ENCODE results near the gene ERI2.
"Not testable (repeated sequence)": the region's sequence is repeated elsewhere in the genome, so short reads cannot be mapped to it uniquely, and the experiment has no call there.

The ERI2 gene

GRCh38 chr16:20782470-20782869 is 23.8 kb downstream of the ERI2 start:
- TF ChIP-seq POLR2AphosphoS5 (IDR thresholded peaks at IDR 0.05; ENCODE audit: low read depth, low read length) (no peak), TAF1 (IDR thresholded peaks at IDR 0.05; ENCODE audit: borderline replicate concordance, low read depth, low read length) (no peak), POLR2A (IDR thresholded peaks at IDR 0.05; ENCODE audit: low read depth, low read length) (no peak)
- DNase-seq (ENCODE audit: insufficient read length) (no peak), FAIRE-seq (no peak)

DNA sequence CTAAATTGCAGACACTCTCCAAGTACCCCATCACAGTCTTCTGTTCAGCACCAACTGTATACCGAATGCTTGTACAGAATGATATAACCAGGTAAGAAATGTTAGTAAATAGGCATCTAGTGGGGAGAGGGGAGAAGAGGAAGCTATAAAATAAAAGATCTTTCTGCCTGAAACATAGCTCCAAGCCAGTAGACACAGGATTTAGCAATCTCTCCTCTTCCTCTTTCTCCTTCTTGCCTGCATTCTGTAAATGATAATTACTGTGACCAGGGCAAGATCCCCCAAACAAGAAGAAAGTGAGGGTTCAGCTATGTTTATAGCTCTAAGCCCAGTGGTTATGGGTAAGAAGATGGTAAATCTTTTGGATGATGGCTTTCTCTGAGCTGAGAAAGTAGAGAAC is 24.6 kb downstream of the ERI2 start:
- DNase-seq (ENCODE audit: insufficient read length) (no peak), FAIRE-seq (no peak)
- TF ChIP-seq TAF1 (IDR thresholded peaks at IDR 0.05; ENCODE audit: borderline replicate concordance, low read depth, low read length) (no peak), POLR2A (IDR thresholded peaks at IDR 0.05; ENCODE audit: low read depth, low read length) (no peak), POLR2AphosphoS5 (IDR thresholded peaks at IDR 0.05; ENCODE audit: low read depth, low read length) (no peak)

DNA sequence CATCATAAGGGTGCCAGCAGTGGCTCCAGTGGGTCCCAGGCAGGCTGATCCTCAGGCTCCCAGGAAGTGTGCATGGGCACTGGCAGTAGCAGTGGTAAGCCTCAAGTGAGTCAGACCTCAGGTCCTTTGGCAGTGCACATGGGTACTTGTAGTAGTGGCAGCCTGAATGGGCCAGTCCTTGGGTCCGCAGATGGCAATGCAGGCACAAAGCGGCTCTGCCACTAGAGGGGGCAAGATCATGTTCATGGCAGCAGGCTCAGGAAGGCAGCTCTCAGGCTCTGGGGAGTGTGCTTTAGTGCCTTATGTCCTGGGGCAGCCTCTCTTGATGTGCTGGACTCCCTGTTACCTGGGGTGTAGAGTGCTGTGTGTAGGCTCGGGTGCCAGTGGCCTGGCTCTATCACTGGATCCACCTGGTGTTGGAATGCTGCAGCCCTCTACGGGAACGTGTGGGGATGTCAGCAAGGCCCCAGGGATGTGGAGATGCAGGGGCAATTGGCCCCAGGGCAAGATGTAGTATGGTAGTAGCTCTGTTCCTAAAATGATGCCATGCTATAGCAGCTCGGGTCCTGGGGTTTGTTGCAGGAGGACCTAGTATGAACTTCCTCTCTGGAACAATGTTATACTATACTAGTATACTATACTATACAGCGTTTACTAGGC is 31.4 kb downstream of the ERI2 start:
- TF ChIP-seq TAF1 (IDR thresholded peaks at IDR 0.05; ENCODE audit: borderline replicate concordance, low read depth, low read length) (no peak), POLR2A (IDR thresholded peaks at IDR 0.05; ENCODE audit: low read depth, low read length) (no peak), POLR2AphosphoS5 (IDR thresholded peaks at IDR 0.05; ENCODE audit: low read depth, low read length) (no peak)
- DNase-seq (ENCODE audit: insufficient read length) (peak; percentile 29), FAIRE-seq (peak; percentile 61)

DNA sequence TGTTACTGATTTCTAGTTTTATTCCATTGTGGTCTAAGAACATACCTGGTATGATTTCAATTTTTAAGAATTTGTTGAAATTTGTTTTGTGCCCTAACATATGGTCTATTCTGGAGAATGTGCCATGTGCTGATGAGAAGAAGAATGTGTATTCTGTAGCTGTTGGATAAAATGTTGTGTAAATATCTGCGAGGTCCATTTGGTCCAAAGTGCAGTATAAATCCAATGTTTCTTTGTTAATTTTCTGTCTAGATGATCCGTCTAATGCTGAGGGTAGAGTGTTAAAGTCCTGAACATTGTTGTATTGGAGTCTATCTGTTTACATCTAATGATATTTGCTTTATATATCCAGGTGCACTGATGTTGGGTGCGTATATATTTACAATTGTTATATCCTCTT is 32.6 kb downstream of the ERI2 start:
- DNase-seq (ENCODE audit: insufficient read length) (no peak), FAIRE-seq (no peak)
- TF ChIP-seq TAF1 (IDR thresholded peaks at IDR 0.05; ENCODE audit: borderline replicate concordance, low read depth, low read length) (no peak), POLR2AphosphoS5 (IDR thresholded peaks at IDR 0.05; ENCODE audit: low read depth, low read length) (no peak), POLR2A (IDR thresholded peaks at IDR 0.05; ENCODE audit: low read depth, low read length) (no peak)

GRCh38 chr16:20768818-20769217 is 37.5 kb downstream of the ERI2 start:
- no peak for DNase-seq (ENCODE audit: insufficient read length)
- TF ChIP-seq POLR2AphosphoS5 (IDR thresholded peaks at IDR 0.05; ENCODE audit: low read depth, low read length) (no peak), TAF1 (IDR thresholded peaks at IDR 0.05; ENCODE audit: borderline replicate concordance, low read depth, low read length) (no peak), POLR2A (IDR thresholded peaks at IDR 0.05; ENCODE audit: low read depth, low read length) (no peak)
- FAIRE-seq = no peak

DNA sequence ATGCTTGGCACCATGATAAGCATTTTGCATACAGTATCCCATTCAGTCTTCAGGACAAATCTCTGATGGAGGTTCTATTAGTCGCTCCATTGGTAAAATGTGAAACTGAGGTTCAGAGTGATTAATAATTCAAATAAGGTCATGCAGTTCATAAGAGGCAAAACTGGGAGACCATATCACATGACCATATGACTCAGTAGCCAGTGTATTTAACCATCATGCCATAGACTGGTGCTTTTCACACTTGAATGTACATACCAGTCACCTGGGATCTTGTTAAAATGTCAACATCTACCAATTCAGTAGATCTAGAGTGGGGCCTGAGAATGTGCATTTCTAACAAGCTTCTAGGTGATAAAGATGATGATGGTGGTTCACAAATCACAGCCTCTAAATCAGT is 38.2 kb downstream of the ERI2 start:
- no peak for FAIRE-seq
- TF ChIP-seq POLR2AphosphoS5 (IDR thresholded peaks at IDR 0.05; ENCODE audit: low read depth, low read length) (no peak), TAF1 (IDR thresholded peaks at IDR 0.05; ENCODE audit: borderline replicate concordance, low read depth, low read length) (no peak)
- DNase-seq (ENCODE audit: insufficient read length) = no peak

DNA sequence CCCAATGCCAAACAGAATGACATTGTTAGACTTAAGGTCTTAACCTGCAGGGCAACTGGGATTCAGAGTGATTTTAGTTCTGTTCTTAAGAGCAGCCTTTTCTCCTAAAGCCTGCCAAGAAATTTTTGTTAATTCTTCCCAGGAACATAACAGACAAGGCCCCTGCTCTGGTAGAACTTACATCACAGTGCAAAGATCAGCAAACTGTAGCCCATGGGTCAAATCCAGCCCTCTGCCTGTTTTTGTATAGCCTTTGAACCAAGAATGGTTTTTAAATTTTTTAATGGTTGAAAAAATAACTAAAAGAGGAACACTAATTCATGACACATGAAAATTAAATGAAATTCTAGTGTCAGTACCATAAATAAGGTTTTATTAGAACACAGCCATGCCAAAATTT is 38.7 kb downstream of the ERI2 start:
- FAIRE-seq (no peak), DNase-seq (ENCODE audit: insufficient read length) (no peak)
- TF ChIP-seq POLR2A (IDR thresholded peaks at IDR 0.05; ENCODE audit: low read depth, low read length) = no peak
- no peak for TF ChIP-seq POLR2AphosphoS5 (IDR thresholded peaks at IDR 0.05; ENCODE audit: low read depth, low read length)
- TF ChIP-seq TAF1 (IDR thresholded peaks at IDR 0.05; ENCODE audit: borderline replicate concordance, low read depth, low read length) = no peak

DNA sequence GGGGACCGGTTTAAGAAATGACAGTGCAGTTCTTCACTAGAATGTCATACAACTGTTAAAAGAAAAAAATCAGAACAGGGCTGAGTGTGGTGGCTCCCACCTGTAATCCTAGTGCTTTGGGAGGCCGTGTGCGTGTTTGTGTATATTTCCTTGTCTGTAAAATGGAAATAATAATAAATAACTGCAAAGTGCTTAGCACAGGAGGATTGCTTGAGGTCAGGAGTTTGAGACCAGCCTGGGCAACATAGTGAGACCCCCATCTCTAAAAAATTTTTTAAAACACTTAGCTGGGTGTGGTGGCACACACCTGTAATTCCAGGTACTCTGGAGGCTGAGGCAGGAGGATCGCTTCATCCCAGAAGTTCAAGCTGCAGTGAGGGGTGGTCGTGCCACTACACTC is 40.0 kb downstream of the ERI2 start:
- DNase-seq (ENCODE audit: insufficient read length) (no peak), FAIRE-seq (no peak)
- TF ChIP-seq POLR2A (IDR thresholded peaks at IDR 0.05; ENCODE audit: low read depth, low read length) (no peak), POLR2AphosphoS5 (IDR thresholded peaks at IDR 0.05; ENCODE audit: low read depth, low read length) (no peak), TAF1 (IDR thresholded peaks at IDR 0.05; ENCODE audit: borderline replicate concordance, low read depth, low read length) (no peak)

DNA sequence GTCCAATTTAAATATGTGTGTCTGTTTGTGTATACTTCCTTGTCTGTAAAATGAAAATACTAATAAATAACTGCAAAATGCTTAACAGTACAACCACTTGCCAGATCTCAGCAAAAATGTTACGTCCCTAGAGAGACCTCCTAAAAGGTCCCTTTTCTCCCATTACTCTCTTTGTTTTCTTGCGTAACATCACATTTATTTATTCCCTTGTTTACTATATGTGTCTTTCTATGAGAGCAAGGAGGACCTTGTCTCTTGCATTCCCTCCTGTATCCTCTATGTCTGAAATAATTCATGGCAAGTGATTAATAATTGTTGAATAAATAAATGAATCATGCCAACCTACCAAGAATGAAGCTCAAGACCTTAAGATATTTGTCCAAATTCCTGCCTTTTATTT is 40.5 kb downstream of the ERI2 start:
- DNase-seq (ENCODE audit: insufficient read length) (no peak), FAIRE-seq (no peak)
- no peak for TF ChIP-seq POLR2A (IDR thresholded peaks at IDR 0.05; ENCODE audit: low read depth, low read length)
- no peak for TF ChIP-seq TAF1 (IDR thresholded peaks at IDR 0.05; ENCODE audit: borderline replicate concordance, low read depth, low read length)
- no peak for TF ChIP-seq POLR2AphosphoS5 (IDR thresholded peaks at IDR 0.05; ENCODE audit: low read depth, low read length)

DNA sequence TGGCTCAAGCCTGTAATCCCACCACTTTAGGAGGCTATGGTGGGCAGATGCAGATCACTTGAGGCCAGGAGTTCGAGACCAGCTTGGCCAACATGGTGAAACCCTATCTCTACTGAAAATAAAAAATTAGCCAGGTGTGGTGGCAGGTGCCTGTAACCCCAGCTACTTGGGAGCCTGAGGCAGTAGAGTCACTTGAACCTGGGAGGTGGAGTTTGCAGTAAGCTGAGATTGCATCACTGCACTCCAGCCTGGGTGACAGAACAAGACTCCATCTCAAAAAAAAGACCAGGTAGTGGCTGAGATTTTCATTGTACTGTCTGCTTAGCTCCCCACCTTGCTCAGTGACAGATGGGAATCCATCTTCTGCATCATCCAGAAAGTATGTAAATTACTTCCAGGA is 41.8 kb downstream of the ERI2 start:
- not testable (repeated sequence) for FAIRE-seq; DNase-seq (ENCODE audit: insufficient read length)

- FAIRE-seq (peak; percentile 98), DNase-seq (ENCODE audit: insufficient read length) (peak; percentile 47)
- TF ChIP-seq POLR2A (IDR thresholded peaks at IDR 0.05; ENCODE audit: low read depth, low read length) (peak; percentile 39; the same call in 1 of the 2 replicates), TAF1 (IDR thresholded peaks at IDR 0.05; ENCODE audit: borderline replicate concordance, low read depth, low read length) (no peak), POLR2AphosphoS5 (IDR thresholded peaks at IDR 0.05; ENCODE audit: low read depth, low read length) (no peak)
Measured at GRCh38 chr16:20763461-20764232, 42.6 kb downstream of the ERI2 start, which contains the start of gene ACSM3. ACSM3 (plus strand) TSS chr16:20764014; CDS start chr16:20770035, 6,021 bp downstream.

Data from GM12892 (cell line).